Neutrophil (primary cell): ENCODE data around the gene KANSL1.

Source experiments
- H3K27ac ChIP-seq: fragments of 200-600 bp; sonication (generic); 2 replicates; pipeline ENCODE4 v1.5.1; 2016; ENCODE audit warnings: mild to moderate bottlenecking, moderate library complexity
- H3K27me3 ChIP-seq: fragments of 200-600 bp; sonication (generic); 2 replicates; pipeline ENCODE4 v1.6.0; 2016; ENCODE audit warnings: mild to moderate bottlenecking
- H3K36me3 ChIP-seq: fragments of 200-600 bp; sonication (generic); 2 replicates; pipeline ENCODE4 v1.5.1; 2017
- H3K4me1 ChIP-seq, 2 experiments: fragments of 200-600 bp in 1 of 2; sonication (generic) in 1 of 2; 1 replicate in 1 of 2; 2 replicates in 1 of 2; pipeline versions ENCODE4 v1.5.1 to v1.6.1; 2013 to 2016; ENCODE audit warnings: low read depth in 1 of 2, low read length in 1 of 2, mild to moderate bottlenecking in 1 of 2, moderate library complexity in 1 of 2; ENCODE audit not compliant: control insufficient read depth in 1 of 2, insufficient read depth in 1 of 2
- H3K4me3 ChIP-seq, 2 experiments: fragments of 200-600 bp in 1 of 2; sonication (generic) in 1 of 2; 1 replicate in 1 of 2; 2 replicates in 1 of 2; pipeline ENCODE4 v1.5.1; 2013 to 2016; ENCODE audit warnings: low read depth in 1 of 2, low read length in 1 of 2, mild to moderate bottlenecking in 1 of 2, moderate library complexity in 1 of 2
- H3K9me3 ChIP-seq: fragments of 200-600 bp; sonication (generic); 2 replicates; pipeline ENCODE4 v1.5.1; 2016
- TF ChIP-seq, protein P1 (sequence below): fragments of 200-600 bp; sonication (generic); IDR thresholded peaks from 2 replicates; pipeline ENCODE4 v1.5.1; 2016; ENCODE audit warnings: antibody characterized with exemption

KANSL1 gene

DNA sequence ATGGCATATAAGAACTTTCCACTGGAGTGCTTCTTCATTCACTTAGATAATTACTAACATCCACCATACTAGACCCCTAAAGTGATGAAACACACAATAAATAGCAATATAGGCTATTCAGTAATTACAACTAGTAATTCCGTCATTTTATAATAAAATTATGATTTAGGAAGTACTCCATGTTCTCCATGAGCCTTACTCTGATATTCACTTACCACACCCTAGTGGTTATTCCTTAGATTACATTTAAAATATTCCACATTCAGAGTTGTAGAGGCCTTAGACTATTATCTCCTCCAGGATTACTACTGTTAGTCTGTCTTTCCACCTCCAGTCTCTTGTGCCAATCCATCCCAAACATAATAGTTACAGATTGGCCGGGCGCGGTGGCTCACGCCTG is 131.8 kb downstream of the KANSL1 start:
- H3K27ac ChIP-seq, result no peak overlapping the region
- TF ChIP-seq, protein P1, sequence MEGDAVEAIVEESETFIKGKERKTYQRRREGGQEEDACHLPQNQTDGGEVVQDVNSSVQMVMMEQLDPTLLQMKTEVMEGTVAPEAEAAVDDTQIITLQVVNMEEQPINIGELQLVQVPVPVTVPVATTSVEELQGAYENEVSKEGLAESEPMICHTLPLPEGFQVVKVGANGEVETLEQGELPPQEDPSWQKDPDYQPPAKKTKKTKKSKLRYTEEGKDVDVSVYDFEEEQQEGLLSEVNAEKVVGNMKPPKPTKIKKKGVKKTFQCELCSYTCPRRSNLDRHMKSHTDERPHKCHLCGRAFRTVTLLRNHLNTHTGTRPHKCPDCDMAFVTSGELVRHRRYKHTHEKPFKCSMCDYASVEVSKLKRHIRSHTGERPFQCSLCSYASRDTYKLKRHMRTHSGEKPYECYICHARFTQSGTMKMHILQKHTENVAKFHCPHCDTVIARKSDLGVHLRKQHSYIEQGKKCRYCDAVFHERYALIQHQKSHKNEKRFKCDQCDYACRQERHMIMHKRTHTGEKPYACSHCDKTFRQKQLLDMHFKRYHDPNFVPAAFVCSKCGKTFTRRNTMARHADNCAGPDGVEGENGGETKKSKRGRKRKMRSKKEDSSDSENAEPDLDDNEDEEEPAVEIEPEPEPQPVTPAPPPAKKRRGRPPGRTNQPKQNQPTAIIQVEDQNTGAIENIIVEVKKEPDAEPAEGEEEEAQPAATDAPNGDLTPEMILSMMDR, result peak; percentile 9
- peaks cover 38% of the 10 kb centered on the region for H3K36me3 ChIP-seq
- H3K4me3 ChIP-seq, result no peak overlapping the region
- H3K9me3 ChIP-seq, result no peaks in the 10 kb centered on the region
- peaks cover 7% of the 10 kb centered on the region in 2 experiments for H3K4me1 ChIP-seq
- no peaks in the 10 kb centered on the region for H3K27me3 ChIP-seq

DNA sequence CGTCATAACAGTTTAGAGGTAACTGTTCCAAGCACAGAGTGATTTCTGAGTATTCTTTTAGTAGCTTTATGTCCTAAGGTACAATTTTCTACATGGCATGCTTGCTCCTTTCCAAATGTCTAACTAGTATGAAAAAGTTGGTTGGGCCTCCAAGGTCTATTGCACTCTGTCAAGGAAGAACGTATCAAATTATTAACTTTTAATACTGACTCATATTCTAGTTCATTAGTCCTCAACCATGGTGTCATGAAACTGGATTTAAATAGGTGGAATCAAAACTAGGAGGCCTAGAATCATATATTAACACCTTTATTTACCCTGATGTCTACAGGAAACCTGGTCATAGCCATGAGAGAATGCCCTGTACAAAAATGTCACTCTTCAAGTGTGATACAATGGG is 132.8 kb downstream of the KANSL1 start:
- Histone ChIP-seq H3K27ac (no peak overlapping the region), H3K4me3 (no peak overlapping the region), H3K36me3 (peaks cover 29% of the 10 kb centered on the region), H3K9me3 (no peaks in the 10 kb centered on the region), H3K27me3 (no peaks in the 10 kb centered on the region), H3K4me1 (peaks cover 11 to 14% of the 10 kb centered on the region in 2 experiments)
- TF ChIP-seq, protein P1, result no peak

DNA sequence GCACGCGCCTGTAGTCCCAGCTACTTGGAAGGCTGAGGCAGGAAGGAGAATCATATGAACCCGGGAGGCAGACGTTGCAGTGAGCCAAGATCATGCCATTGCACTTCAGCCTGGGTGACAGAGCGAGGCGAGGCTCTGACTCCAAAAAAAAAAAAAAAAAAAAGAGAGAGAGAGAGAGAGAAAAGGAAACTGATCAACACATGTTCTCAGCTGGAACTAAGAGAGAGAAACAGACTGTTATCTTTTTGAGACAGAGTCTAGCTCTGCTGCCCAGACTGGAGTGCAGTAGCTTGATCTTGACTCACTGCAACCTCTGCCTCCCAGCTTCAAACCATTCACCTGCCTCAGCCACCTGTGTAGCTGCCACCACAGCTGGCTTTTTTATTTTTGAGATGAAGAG is 133.7 kb downstream of the KANSL1 start:
- peaks cover 22% of the 10 kb centered on the region for H3K36me3 ChIP-seq
- TF ChIP-seq, protein P1, result no peak
- H3K27me3 ChIP-seq, result no peaks in the 10 kb centered on the region

DNA sequence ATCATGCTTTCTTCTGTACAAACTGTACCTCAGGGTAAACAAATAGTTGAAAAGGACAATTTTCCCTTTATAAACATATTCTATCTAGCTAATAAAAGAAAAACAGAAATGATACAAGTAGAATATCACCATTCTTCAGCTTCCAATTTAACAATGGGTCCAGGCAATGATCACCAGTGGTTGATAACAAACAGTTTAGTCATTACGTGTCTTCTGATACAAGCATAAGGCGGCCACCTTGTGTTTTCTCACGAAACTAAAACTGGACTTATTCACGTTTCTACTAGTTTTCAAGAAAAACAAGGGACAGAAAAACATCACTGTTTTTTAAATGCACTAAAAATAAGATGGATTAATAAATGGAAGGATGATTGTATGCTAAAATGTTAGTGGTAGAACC is 135.9 kb downstream of the KANSL1 start:
- Histone ChIP-seq H3K9me3 (no peaks in the 10 kb centered on the region), H3K27ac (peak overlapping the region; percentile 45), H3K27me3 (no peaks in the 10 kb centered on the region), H3K36me3 (peaks cover 20% of the 10 kb centered on the region), H3K4me3 (no peak overlapping the region), H3K4me1 (peaks cover 11 to 14% of the 10 kb centered on the region in 2 experiments)
- TF ChIP-seq, protein P1, result no peak

More for the DNA sequence above, 133.7 kb downstream of the KANSL1 start:
- Histone ChIP-seq H3K27ac (no peak overlapping the region), H3K9me3 (no peaks in the 10 kb centered on the region), H3K4me3 (no peak overlapping the region), H3K4me1 (peaks cover 11 to 14% of the 10 kb centered on the region in 2 experiments)

DNA sequence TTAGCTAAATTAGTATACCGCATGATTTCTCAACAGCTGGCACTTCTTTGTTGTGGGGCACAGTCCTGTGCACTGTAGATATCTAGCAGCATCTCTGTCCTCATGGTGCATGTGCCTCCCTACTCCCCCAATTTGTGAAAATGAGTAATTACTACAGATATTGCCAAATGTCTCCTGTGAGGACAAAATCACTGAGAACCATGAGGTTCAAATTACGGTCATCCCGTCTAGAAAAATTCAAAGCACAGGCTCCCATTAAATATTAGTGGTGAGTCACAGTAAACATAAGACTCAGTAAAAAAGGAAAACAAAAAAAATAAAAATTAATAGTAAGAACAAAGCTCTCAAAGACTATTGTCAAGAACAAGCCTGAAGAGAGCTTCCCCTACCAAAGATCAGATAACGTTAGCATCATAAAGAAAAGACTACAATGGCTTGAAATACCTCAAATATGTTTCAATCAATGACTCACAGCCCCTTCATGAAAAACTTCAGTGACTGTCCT is 136.4 kb downstream of the KANSL1 start:
- peaks cover 19% of the 10 kb centered on the region for H3K36me3 ChIP-seq
- peaks cover 11 to 14% of the 10 kb centered on the region in 2 experiments for H3K4me1 ChIP-seq
- no peaks in the 10 kb centered on the region for H3K27me3 ChIP-seq
- H3K27ac ChIP-seq, result peak overlapping the region; percentile 23
- H3K4me3 ChIP-seq, result no peak overlapping the region
- no peaks in the 10 kb centered on the region for H3K9me3 ChIP-seq
- TF ChIP-seq, protein P1, result no peak
